Uterus (tissue), 4 donors: ENCODE data around the gene RALGPS1. TPM values are rescaled to one million over a fixed set of nuclear protein-coding genes. Genes with fewer than 3 reads are reported as not detected.

Experiments
- DNase-seq, 2 donors: peaks; one replicate each; pipeline ENCODE4 v3.0.0-alpha.2; 2019 to 2020
- H3K27ac ChIP-seq, 2 donors: fragments of 200-600 bp; sonication (generic); 1 replicate in 1 of 2; 2 replicates in 1 of 2; pipeline ENCODE4 v1.5.1; 2016 to 2018
- H3K27me3 ChIP-seq, 2 donors: fragments of 200-600 bp; sonication (generic); one replicate each; pipeline ENCODE4 v1.5.1; 2018 to 2019; ENCODE audit warnings: control low read depth in 1 of 2
- H3K36me3 ChIP-seq, 2 donors: fragments of 200-600 bp; sonication (generic); one replicate each; pipeline ENCODE4 v1.5.1; 2019; ENCODE audit warnings: control low read depth in 1 of 2
- H3K4me1 ChIP-seq, 2 donors: fragments of 200-600 bp; sonication (generic); one replicate each; pipeline ENCODE4 v1.5.1; 2018 to 2019; ENCODE audit warnings: control low read depth in 1 of 2
- H3K4me3 ChIP-seq, 2 donors: fragments of 200-600 bp; sonication (generic); 1 replicate in 1 of 2; 2 replicates in 1 of 2; pipeline ENCODE4 v1.5.1; 2018 to 2019; ENCODE audit warnings: mild to moderate bottlenecking in 1 of 2
- H3K9me3 ChIP-seq, 2 donors: fragments of 200-600 bp; sonication (generic); one replicate each; pipeline ENCODE4 v1.5.1; 2019; ENCODE audit warnings: control low read depth in 1 of 2
- POLR2A ChIP-seq, 2 donors: fragments of 450-650 bp; IDR thresholded peaks; one replicate each; pipeline ENCODE4 v1.6.1; 2016; ENCODE audit warnings: antibody characterized with exemption in 2 of 2, mild to moderate bottlenecking in 1 of 2, moderate library complexity in 1 of 2
- intact Hi-C: fragments of 100-400 bp; cut with DNase I; formaldehyde crosslinking; loops from one replicate; pipeline ENCODE4 v1.15.1; 2023; ENCODE audit warnings: low total_unique reads
- total RNA-seq, 4 donors: library from RNA; depleted of rRNA in 3 of 4; stranded (reverse); fragments of >200 nt in 3 of 4; gene quantifications; one replicate each; pipeline versions ENCODE4 v1.1.0 to v1.2.4, GENCODE V29; 2014 to 2023
- TF ChIP-seq, protein P1 (sequence below), 4 experiments: fragments of 200-600 bp in 2 of 4; fragments of 450-650 bp in 2 of 4; sonication (generic) in 2 of 4; IDR thresholded peaks; one replicate each; pipeline ENCODE4 v1.5.1; 2016 to 2019; ENCODE audit warnings: antibody characterized with exemption in 4 of 4, mild to moderate bottlenecking in 2 of 4, moderate library complexity in 1 of 4
- donor health status: DM: yes; HTN: yes; CAD: no.

The RALGPS1 gene
- total RNA-seq, 4 donors from 2014 or later, result 8.5 to 16.7 (median 14.5) TPM

DNA sequence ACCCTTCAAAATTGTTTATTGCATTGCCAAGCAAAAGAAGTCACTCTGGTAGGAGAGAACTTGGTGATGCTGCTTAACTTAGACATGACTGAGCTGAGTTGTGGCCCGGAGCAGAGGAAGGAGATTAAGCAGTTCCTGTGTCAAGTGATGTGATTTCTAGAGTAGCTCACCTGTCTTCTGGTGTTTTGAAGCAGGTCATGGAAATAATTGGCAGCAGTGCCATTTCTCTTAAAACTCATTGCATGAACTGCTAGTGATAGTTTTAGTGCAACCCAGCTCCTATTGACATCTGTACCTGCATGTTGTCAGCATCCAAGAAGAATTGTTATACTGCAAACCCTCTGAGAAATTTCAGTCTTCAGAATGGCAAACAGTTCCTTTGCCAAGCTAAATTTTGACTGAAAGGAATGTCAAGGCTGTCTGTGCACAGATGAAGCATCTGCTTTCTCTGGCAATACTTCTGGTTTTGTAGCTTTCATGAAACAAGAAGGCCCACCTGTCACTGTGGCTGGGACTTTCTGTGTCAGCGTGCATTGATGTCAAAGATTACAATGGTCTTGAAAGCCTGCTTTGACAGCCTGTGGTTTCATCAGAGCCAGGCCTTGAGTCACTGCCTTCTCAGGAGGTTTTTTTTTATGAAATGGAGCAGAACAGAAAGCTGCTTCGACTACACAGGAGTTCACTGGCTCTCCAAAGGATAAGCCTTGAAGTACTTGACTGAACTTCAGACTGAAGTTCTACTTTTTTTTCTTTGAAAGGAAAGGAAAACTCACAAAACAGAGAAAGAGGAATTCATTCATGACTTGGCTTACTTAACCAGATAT lies 90.6 kb downstream of the RALGPS1 start:
- no peaks in the 10 kb centered on the region for H3K27me3 ChIP-seq
- H3K4me1 ChIP-seq, result no peaks in the 10 kb centered on the region
- H3K4me3 ChIP-seq, result no peak overlapping the region
- no peak overlapping the region for H3K27ac ChIP-seq
- intact Hi-C loops, result no loop called here
- H3K36me3 ChIP-seq, result no peaks in the 10 kb centered on the region
- no peak for DNase-seq
- TF ChIP-seq, protein P1, sequence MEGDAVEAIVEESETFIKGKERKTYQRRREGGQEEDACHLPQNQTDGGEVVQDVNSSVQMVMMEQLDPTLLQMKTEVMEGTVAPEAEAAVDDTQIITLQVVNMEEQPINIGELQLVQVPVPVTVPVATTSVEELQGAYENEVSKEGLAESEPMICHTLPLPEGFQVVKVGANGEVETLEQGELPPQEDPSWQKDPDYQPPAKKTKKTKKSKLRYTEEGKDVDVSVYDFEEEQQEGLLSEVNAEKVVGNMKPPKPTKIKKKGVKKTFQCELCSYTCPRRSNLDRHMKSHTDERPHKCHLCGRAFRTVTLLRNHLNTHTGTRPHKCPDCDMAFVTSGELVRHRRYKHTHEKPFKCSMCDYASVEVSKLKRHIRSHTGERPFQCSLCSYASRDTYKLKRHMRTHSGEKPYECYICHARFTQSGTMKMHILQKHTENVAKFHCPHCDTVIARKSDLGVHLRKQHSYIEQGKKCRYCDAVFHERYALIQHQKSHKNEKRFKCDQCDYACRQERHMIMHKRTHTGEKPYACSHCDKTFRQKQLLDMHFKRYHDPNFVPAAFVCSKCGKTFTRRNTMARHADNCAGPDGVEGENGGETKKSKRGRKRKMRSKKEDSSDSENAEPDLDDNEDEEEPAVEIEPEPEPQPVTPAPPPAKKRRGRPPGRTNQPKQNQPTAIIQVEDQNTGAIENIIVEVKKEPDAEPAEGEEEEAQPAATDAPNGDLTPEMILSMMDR (IDR thresholded peaks at IDR 0.05), result no peak
- TF ChIP-seq POLR2A (IDR thresholded peaks at IDR 0.05), result no peak
- H3K9me3 ChIP-seq, result no peaks in the 10 kb centered on the region

DNA sequence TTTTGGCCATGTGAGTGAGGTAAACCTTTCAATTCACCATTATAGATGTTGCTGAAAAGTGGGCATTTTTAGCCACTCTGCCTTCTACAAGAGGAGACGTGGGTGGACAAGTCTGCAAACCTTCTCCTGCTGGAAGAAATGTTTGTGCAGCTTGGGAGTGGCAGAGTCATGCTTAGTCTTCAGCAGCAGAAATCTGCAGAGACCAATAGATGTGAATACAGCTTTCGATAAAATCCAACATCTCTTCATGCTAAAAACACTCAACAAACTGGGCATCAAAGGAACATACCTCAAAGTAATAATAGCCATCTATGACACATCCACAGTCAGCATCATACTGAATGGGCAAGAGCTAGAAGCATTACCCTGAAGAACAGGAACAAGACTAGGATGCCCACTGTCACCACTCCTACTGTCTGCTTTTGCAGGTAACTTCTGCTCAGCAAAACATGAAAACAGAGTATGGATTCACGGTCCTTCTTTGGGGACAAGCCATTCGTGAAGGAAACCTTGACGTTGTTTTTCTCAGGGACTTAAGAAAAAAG lies 91.3 kb downstream of the RALGPS1 start:
- intact Hi-C loops, result no loop called here
- Histone ChIP-seq H3K9me3 (no peaks in the 10 kb centered on the region), H3K27me3 (no peaks in the 10 kb centered on the region), H3K4me3 (no peak overlapping the region), H3K27ac (no peak overlapping the region), H3K4me1 (no peaks in the 10 kb centered on the region), H3K36me3 (no peaks in the 10 kb centered on the region)
- no peak for TF ChIP-seq POLR2A (IDR thresholded peaks at IDR 0.05)
- TF ChIP-seq, protein P1 (IDR thresholded peaks at IDR 0.05), result no peak
- no peak for DNase-seq

DNA sequence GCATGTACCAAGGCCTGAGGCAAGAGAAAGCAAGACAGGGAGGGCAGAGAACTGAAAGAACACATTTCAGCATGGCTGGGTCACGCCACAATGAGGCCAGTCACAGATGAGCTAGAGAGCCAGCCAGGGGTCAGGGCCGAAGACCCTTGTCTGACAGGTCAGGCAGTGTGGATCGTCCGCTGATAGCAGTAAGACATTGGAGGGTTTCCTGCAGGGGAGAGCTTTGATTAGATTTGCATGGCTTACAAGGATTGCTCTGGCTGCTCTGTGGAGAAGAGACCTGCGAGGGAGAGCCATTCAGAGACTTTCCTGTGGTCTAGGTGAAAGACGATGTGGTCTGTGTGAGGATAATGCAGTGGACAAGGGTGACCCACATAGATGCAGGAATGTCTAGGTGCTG lies 93.1 kb downstream of the RALGPS1 start:
- no peak for TF ChIP-seq POLR2A (IDR thresholded peaks at IDR 0.05)
- TF ChIP-seq, protein P1 (IDR thresholded peaks at IDR 0.05), result no peak
- H3K36me3 ChIP-seq, result no peaks in the 10 kb centered on the region
- H3K9me3 ChIP-seq, result no peaks in the 10 kb centered on the region
- H3K4me3 ChIP-seq, result no peak overlapping the region
- intact Hi-C loops, result no loop called here
- DNase-seq, result no peak
- H3K4me1 ChIP-seq, result no peaks in the 10 kb centered on the region
- no peak overlapping the region for H3K27ac ChIP-seq
- H3K27me3 ChIP-seq, result no peaks in the 10 kb centered on the region

DNA sequence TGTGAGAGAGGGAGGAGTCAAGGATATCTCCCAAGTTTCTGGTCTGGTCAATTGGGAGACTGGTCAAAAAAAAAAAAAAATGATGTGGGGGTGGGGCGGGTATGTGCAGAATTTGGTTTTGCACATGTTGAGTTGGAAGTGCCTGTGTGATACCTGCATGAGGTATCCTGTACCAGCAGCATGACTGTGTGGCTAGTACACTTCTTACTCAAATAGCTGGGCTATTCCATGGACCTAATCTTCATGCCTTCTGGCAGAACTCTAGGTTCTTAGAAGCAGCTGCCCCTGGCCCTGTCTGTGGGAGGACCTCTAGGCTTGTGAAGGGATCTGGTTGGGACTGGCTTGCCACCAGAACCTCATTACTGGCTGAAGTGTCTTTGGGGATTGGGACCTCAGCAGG lies 93.5 kb downstream of the RALGPS1 start:
- Histone ChIP-seq H3K9me3 (no peaks in the 10 kb centered on the region), H3K4me3 (no peak overlapping the region), H3K27ac (no peak overlapping the region), H3K36me3 (no peaks in the 10 kb centered on the region), H3K4me1 (no peaks in the 10 kb centered on the region), H3K27me3 (no peaks in the 10 kb centered on the region)
- TF ChIP-seq, protein P1 (IDR thresholded peaks at IDR 0.05), result no peak
- TF ChIP-seq POLR2A (IDR thresholded peaks at IDR 0.05), result no peak
- DNase-seq, result no peak
- intact Hi-C loops, result no loop called here

DNA sequence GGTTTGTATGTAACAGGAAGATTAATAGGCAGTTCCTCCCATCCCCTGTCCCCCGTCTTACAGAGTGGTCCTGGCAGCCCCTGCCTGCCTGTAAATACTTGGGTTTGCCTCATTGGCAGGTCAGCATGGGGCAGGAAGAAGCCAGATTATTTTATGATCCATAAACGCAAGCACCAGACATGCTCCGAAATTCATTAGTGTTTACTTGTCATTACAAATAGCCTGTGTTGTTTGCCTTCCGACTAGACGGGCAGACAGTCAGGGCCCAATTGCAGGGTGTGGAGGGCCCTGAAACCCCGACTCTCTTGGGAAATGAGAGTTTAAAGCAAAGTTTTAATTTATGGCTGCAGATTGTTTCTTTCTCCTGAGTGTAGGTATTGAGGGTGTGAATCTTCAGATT lies 97.2 kb downstream of the RALGPS1 start:
- TF ChIP-seq, protein P1 (IDR thresholded peaks at IDR 0.05), result no peak
- no peak for TF ChIP-seq POLR2A (IDR thresholded peaks at IDR 0.05)
- H3K27ac ChIP-seq, result peak overlapping the region; percentile 2 to 33

More for the DNA sequence above, 97.2 kb downstream of the RALGPS1 start:
- H3K27me3 ChIP-seq, result no peaks in the 10 kb centered on the region
- H3K36me3 ChIP-seq, result no peaks in the 10 kb centered on the region
- intact Hi-C loops, result no loop called here
- no peaks in the 10 kb centered on the region for H3K9me3 ChIP-seq
- DNase-seq, result no peak
- H3K4me3 ChIP-seq, result no peak overlapping the region
- no peaks in the 10 kb centered on the region for H3K4me1 ChIP-seq
